RPMI7951 (cell line): ENCODE results near the gene PEX14. TPM values are rescaled to one million over a fixed set of nuclear protein-coding genes. Genes with fewer than 3 reads are reported as not detected.

Experiments used
- DNase-seq: peaks from one replicate; pipeline ENCODE4 v3.0.0-alpha.2; 2012; ENCODE audit warnings: low read depth
- total RNA-seq: library from RNA; depleted of rRNA; stranded (reverse); fragments of >200 nt; shearing (Covaris generic); gene quantifications from 2 replicates; pipeline ENCODE4 v1.2.3, GENCODE V29; 2014

PEX14 gene
- total RNA-seq, 1 experiment from 2014 or later, result 21.5 TPM

DNA sequence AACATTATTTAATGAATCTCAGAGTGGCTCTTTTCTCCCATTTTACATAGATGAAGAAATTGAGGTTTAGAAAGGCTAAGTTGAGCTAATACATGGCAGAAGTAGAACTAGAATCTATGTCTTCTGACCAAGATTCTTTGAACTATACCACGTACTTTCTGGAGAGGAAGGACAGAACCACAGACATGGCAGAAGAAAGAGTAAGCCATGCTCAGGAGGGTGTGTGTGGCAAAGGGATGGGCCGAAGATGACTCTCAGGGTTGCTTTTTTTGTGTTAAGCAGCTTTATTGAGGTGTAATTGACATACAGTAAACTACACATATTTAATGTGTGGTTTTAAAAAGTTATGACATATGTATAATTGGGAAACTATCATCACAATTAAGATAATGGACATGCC is 69.5 kb downstream of the PEX14 start:
- no peak for DNase-seq

DNA sequence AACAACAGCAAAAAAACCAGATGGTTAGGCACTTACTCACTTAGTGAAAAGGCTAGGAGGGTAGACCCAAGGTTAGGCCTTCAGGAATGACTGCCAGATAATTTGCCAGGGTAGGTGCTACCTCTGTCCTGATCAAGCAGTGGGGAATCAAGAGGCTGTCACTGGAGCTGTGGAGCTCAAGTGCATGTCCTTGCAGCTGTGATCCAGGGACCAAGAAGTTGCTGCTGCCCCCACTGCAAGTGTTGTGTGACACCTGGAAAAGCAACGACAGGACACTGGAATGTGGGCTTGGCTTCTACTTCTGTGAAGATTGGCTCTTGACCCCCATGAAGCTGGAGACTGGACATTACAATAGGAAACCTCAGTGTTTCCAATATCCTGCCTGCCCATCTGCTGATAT is 72.1 kb downstream of the PEX14 start:
- no peak for DNase-seq

DNA sequence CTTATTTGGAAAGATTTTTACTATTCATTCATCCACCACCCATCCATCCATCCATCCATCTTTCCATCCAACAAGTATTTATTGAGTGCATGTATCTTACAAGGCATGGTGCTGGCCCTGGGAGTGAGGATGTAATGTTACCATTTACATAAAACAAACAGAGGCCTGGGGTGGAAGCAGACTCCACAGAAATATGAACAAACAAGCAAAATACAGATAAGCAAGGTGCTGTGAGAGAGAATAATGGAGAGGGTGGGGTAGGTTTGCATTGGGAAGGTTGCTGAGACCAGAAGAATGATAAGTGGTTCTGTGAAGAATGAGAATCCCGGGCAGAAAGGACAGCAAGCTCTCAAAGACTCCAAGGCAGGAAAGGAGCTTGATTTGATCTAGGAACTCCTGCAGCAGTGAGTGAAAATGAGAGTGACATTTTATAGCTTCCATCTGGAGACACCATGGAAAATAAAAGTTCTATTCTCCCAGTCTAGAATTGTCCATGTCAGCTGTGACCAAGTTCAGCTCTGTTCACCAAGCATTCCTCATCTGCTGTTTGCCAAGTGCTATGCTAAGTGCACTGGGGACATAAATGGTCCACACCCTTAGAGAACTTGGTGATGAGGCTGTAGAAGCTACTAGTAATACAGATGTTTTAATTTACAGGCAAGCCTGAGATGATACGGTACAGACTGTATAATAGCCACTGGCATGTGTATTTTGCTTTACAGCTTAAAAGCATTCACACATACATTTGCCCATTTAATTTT is 75.3 kb downstream of the PEX14 start:
- no peak for DNase-seq

DNA sequence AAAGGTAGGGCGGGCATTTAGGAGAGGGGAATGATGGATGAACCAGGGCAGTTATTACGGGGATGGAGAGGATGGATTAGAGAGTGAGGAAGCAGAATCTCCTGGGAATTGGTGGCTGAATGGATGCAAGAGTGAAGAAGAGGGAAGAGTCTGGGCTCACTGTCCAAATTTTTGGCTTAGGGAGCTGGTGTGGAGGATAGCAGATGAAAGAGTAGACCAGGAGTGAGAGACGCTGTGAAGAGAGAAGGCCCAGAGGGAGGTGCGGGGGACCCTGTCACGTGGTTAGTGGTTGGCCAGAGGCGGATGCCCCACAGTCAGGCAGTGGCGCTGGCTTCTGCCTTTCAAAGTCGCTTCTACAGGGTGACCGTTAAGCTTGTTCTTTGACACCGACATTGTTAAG is 78.4 kb downstream of the PEX14 start:
- DNase-seq, result no peak

- DNase-seq, result no peak
These were observed 81.1 kb downstream of the PEX14 start for GRCh38 chr1:10555635-10556429.

DNA sequence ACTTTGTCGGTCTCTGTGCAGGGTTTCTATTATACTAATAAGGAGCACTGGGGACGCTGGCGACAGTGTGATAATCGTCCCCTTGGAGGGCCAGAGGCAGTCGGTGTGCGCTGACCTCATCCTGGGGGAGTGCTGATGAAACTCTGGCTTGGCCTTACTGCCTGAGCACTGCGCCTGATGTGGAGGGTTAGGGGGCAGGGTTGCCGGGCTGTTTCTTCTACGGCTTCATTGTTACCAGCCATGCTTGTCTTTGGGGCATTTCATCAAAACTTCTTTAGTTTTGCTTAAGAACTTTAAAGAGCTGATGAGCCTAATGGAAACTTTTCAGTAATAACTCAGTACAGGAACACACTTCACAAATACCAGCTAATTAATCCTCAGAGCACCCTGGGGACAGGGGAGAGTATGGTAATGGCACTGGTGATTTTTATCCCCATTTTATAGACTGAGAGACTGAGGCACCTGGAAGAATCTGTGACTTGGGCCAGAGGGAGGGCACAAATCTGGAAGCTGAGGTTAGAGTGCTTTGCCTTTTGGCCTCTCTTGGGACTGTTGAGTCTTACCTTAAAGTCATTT is 81.8 kb downstream of the PEX14 start:
- DNase-seq, result no peak

DNA sequence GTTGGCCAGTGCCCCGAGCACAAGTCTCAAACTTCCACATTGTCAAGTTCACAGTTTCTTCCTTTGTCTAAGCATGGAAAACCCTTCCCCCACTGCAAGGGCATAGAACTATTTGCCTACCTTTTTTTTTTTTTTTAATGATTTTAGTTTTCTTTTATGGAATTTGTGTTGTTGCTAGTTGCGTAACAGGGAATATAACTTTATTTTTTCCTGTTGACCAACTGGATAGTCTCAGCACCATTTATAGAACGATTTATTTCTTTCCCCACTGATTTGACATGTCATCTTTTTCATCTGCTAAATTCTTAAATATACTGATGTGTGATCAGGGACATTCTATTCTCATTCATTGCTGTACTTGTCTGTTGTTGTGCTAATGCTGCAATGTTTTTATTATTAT is 83.0 kb downstream of the PEX14 start:
- DNase-seq, result no peak

DNA sequence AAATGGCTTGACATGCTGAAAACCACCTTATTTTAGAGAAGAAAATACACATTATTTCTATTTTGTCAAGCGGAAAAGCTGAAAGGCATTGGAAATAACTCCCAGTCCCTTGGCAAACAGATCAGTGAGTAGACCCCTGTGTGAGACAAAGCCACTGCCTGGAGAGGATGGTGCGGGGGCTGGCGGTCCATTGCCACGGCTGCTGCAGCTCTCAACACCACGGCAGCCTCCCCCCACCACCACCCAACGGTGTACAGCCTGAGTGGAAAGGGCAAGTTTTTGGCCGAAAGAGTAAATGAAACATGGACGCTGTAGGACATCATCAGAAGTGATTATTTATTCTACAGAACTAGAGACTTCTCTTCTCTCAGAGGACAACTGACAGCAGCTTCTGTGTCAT is 84.6 kb downstream of the PEX14 start:
- no peak for DNase-seq

DNA sequence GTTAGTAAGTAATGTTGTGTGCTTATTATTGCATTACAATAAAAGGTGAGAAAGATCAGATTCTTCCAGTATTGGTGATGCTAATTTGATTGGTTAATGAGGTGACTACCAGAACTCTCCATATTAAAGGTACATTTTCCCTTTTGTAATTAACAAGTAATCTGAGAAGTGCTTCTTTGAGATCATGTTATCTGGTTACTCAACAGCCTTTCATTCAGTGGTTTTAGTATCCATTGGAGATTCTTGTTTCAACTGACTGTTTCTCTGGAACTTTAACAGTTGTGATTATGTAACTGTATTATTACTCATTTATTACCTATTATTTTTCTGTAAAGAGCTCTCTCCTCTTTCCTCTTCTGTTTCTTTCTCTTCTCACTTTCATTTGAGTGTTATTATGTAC is 86.7 kb downstream of the PEX14 start:
- DNase-seq, result no peak

DNA sequence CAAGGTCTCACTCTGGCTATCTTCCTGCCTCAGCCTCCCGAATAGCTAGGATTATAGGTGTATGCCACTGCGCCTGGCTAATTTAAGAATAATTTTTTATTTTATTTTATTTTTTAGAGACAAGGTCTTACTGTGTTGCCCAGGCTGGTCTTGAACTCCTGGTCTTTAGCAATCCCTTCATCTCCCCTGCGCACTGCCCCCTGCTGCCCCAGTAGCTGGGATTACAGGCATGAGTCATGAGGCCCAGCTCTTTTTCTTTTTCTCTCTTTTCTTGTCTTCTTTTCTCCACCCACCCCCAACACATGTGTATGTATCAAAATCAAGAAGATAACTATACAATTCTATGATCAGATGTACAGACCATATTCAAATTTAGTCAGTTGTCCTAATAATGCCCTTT is 87.2 kb downstream of the PEX14 start:
- DNase-seq, result no peak

DNA sequence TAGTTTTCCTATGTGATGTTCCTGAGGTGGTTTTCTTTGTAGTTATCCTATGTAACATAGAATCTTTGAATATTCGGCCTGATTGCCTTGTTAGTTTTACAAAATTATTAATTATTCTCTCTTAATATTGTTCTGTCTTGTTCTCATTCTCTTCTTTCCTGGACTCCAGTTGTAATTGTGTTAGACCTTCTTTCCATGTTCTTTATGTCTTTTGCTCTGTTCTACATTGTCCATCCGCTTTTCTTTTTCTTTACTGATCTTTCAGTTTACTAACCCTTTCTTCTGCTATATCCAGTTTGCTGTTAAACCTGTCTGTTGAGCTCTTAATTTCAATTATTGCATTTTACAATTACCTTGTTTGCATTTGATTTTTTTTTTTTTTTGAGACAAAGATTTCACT is 89.3 kb downstream of the PEX14 start:
- DNase-seq, result no peak

- DNase-seq, result no peak
These were observed 94.8 kb downstream of the PEX14 start for GRCh38 chr1:10569531-10569930.

DNA sequence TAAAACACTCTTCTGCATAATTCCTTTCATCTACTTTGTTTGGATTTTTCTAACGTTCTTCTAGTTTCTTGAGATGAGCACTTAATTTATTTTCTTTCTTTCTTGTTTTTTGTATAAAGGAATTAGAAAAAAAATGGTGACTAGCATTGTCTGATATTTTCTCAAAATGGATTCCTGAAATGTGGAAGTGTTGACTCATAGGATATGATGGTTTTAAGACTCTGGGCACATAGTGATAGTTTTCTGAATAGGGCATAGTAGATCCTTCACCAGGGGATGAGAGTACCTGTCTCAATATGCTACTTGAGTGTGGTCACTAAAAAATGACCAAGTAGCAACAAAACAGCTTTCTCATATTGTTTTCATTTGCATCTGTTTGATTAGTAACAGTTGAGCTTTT is 100.9 kb downstream of the PEX14 start:
- DNase-seq, result peak; percentile 73

DNA sequence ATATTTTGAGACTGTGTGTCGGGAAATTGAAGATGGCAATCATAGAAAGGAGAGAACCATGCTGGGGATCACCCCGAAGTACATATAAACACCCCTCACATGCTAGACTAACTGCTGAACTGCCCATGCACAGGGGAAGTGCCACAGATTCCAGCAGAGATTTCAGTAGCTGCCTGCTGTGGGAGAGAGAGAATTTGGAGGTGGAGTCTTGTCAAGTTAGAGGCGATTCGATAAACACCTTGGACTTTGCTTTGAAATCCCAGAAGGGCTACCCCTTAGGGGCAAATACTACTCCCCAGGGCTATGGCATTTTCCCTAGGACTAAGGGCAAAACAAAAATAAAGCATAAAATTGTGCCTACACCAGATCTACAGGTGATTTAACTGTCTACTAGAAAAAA is 103.3 kb downstream of the PEX14 start:
- no peak for DNase-seq

- DNase-seq, result no peak
These were observed 108.9 kb downstream of the PEX14 start for GRCh38 chr1:10583641-10584040.

DNA sequence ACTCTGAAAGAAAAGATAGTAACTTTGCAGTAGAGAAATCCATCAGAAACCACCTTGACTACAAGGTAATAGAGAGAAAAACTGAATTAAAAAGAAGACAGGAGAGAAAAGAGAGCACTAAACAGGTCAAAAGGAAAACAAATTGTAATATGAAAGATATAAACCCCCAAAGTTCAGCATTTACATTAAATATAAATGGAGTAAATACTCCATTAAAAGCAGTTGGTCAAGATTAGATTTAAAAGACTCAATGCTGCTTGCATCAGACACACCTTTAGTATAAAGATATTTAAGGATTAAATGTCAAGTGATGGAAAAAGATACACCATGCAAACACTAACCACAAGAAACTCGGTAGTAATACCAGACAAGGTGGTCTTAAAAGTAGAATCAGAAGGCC is 110.5 kb downstream of the PEX14 start:
- DNase-seq, result no peak

DNA sequence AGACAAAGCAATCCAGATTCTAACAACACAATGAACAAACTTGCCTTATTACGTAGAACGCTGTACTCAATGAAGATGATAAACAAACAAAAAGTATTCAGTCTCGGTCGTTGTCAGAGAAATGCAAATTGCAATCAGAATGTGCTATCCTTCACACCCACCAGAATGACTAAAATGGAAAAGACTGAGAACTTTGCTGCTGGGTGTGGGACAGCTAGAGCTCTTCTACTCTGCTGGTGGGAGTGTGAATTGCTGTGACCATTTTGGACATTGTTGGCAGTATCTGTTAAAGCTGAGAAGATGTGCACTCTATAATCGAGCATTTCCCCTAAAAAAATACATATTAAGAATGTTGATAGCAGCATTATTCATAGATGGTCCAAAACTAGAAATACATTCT is 111.4 kb downstream of the PEX14 start:
- DNase-seq, result no peak

DNA sequence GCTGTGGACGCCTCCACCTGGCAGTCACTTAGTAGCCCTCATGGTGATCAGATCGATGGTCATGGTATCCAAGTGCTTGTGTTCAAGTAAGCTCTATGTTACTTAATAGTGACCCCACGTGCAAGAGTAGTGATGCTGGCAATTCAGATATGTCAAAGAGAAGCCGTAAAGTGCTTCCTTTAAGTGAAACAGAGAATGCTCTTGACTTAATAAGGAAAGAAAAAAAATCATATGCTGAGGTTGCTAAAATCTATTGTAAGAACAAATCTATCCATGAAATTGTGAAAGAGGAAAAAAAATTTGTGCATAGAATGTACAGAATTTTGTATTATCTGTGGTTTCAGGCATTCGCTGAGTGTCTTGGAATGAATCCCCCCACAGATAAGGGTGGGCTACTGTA is 113.9 kb downstream of the PEX14 start:
- DNase-seq, result no peak

DNA sequence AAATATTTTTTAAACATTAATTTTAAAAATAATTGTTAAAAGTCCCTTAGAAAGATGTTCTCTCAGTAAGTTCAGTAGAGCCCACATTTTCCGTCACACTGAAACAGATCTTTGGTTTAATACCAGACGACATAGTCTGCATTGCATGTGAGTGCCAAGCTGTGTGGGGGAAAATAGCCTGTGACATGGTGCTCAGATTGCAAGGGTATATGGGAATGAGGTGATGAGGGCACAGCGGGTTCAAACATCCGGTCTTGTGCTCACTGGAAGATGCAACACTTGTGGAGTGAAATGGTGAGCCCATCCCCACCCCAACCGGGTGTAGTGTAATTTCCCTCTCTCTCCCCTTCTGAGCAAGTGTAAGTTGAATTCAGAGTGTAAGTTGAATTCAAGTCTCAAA is 114.3 kb downstream of the PEX14 start:
- DNase-seq, result no peak

GRCh38 chr1:10591010-10591409 is 116.3 kb downstream of the PEX14 start:
- DNase-seq, result no peak

GRCh38 chr1:10592373-10592772 is 117.6 kb downstream of the PEX14 start:
- no peak for DNase-seq

DNA sequence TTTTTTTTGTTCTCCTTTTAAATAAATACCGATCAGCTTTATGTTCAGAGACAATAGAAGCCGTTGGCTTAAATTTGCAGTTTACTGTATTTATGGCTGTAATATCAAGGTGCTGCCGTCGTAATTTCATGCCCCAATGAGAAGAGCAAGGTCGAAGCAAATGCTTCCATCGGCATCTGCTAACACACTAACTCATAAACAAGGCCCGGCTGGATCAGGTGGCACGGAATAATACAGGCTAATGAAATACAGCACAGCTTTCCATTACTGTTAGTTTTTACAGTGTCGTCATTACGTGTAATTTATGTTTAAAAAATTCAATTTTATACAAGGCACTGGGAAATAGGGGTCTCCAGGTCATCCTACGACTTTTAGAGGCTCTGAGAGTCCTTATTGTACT is 119.0 kb downstream of the PEX14 start:
- no peak for DNase-seq

DNA sequence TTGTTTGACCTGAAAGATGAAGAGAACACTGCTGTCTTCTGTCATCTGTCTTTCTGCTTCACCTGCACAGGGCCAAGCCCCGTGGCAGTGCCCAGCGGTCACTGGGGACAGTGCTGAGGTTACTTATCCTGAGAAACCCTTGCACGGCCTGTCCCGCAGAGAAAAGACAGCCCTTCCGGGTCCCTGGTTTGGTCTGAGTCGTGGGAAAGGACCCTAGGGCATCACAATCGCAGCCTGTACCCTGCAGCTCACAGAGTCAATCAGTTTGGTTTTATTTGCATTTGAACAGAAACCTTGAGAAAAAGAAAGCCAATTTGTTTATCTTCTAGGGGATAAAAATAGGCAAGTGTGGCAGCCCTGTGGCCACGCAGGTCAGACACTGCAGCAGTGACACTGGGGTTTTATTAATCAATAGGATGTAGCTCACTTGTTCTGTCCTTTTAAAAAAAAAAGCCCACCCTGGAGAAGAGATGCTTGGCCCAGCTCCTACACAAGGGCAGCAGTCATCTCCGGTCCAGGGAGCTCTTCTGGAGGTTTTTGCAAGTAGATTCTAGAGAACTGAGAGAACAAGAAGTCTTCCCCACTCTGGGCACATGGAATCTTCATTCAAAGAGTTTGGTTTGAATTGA is 120.0 kb downstream of the PEX14 start:
- DNase-seq, result no peak
